Stimulated activated CD4-positive, alpha-beta T cell treated with anti-CD3 and anti-CD28 coated beads, Interleukin-12 subunit alpha, Interleukin-12 subunit beta, amount 100 ng/mL, for 24 hours (primary cell): Measurements from ENCODE around the gene OR5V1.
"Not testable (repeated sequence)": the region's sequence is repeated elsewhere in the genome, so short reads cannot be mapped to it uniquely, and the experiment has no call there.

Source experiments
- DNase-seq, 2 experiments: peaks; one replicate each; pipeline ENCODE4 v3.0.0-alpha.2; 2020; ENCODE audit warnings: low read depth in 2 of 2

Gene OR5V1

DNA sequence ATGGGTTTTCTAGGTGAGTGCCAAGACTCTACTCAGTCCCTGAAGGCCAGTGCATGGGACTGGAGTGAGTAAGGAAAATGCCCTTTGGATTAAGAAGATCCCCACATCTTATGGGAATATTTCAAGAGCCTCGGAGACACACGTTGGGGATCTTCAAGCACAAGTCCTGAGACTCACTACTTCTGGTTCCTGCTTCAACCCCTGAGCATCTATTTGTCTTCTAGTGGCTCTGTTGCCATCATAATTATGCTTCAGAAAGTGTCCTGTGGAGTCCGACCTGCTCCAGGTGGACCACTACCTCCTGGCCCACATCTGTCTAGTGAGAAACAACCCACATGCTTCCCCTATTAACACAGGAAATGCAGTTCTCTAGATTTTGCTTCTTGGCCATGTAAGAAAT is at the start of gene OR5V1:
Gene OR5V1 (minus strand): TSS at position 101 of the 400 bp plus-strand sequence. CDS start 12,670 bp downstream, outside the sequence.
- DNase-seq: no peak

DNA sequence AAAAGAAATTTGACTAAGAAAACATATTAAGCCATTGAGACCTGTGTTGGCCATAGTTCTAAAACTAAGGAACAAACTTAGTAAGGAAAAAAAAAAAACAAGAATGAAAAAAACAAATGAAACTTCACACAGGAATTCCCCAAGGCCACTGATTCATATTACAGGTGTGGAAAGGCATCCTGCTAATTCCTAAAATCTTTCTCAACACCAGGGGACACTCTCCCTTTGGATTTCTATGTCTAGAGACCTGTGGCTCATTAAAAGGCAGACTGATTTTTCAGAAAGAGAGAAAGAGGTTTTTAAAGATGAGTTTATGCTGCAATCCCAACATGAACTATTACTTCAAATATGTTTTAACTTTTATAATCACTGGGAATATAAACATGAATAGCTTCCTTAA is 45.9 kb upstream of the OR5V1 start, which contains the start of gene OR12D1:
Gene OR12D1 (plus strand): TSS at position 341 of the 400 bp plus-strand sequence.
- DNase-seq: no peak

GRCh38 chr6:29403801-29404200 is 35.1 kb upstream of the OR5V1 start:
- DNase-seq: no peak

GRCh38 chr6:29399525-29399924 is 30.9 kb upstream of the OR5V1 start:
- no peak for DNase-seq

DNA sequence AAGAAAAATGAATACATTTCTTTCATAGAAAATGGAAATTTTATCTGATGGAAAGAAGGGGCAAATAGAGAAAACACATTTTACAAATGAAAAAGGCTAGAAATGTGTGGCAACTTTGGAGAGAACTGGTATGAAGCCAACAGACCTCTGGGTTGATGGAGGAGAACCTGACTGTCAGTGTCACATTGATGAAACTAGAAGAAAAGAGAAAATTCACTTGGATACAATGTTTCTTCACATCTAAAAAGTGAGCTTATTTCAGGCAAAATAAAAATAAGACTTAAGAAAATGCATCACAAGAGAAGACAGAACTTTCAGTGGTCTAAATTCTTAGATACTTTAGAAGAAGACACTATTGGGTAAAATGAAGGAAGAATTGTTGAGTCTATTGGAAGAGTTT is 26.7 kb upstream of the OR5V1 start, which contains the start of gene OR12D2:
Gene OR12D2 (plus strand): TSS at position 301 of the 400 bp plus-strand sequence. CDS start 1,069 bp downstream, outside the sequence.
- DNase-seq: no peak

DNA sequence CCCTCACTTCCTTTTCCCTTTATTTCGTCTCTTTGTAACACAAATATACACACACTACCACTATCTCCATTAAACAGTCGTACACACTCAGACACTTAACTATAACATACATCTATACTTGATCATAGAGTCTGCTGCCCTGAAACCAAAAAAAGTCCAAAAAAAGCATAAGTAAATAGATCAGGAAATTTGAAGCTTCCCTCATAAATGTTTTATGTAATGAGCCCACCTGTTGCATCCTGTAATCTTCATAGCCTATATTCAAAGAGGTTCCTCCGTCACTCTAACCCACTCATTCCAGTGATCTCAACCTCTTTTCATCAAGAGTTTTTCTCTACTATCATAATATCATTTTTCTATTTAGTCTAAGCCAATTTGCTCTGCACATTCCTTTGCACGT is 19.9 kb upstream of the OR5V1 start:
- DNase-seq: no peak

- DNase-seq: no peak
Measured at GRCh38 chr6:29376003-29376402, 7.3 kb upstream of the OR5V1 start.

DNA sequence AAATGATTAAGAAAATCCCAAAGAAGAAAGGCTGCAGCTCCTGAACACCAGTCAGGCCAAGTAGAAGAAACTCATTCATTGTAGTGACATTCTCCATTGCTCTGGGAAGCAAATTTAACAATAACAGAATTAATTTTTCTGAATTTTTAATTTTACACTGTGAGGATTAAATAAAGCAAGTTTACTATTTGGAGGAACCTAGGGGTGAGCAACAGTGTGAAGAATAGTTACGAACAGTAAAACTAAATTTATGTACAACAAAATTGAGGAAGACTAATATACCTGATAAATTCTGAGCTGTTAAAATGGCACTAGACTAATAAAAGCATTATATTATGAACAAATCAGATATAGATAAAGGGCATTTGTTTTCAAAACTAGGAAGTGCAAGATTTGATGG is 6.5 kb upstream of the OR5V1 start, which contains the start of gene OR12D3:
Gene OR12D3 (minus strand): TSS at position 101 of the 400 bp plus-strand sequence. CDS start 4 bp downstream, at position 97.
- no peak for DNase-seq

DNA sequence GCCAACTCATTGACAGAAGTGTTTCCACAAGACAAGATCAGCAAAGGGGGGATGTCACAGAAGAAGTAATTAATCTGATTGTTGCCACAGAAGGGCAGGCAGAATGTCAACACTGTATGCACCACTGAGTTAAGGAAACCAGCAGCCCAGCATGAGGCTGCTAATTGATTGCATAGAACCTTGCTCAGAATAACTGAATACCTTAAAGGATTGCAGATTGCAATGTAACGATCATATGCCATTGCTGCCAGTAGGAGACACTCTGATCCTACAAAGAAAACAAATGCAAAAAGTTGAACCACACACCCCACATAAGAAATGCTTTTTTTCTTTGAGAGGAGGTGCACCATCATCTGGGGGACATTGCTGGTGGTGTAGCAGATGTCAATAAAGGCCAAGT is 13.1 kb downstream of the OR5V1 start:
- no peak for DNase-seq

DNA sequence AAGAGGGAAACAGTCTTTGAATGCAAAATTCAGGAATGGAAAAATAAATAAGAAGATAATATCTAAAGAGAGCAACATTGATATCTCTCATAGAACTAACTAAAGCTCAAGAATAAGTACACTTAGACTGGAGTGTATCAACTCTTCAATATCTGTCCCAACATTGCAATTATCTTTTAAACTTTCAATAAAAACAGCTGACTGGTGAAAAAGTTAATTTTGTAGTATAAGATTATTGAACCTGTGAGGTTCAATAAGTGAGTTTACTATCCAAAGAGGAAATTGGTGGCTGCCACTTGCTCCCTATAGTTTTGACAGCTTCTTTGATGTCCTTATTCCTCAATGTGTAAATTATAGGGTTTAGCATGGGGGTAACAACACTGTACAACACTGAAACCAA is 13.7 kb downstream of the OR5V1 start:
- DNase-seq: no peak

DNA sequence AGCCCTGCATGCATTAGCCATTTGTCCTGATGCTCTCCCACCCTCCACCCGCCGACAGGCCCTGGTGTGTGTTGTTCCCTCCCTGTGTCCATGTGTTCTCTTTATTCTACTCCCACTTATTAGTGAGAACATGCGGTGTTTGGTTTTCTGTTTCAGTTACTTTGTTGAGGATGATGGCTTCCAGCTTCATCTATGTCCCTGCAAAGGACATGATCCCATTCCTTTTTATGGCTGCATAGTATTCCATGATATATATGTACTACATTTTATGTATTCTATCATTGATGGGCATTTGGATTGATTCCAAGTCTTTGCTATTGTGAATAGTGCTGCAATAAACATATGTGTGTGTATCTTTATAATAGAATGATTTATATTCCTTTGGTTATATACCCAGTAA is 19.3 kb downstream of the OR5V1 start:
- not testable (repeated sequence) for DNase-seq

DNA sequence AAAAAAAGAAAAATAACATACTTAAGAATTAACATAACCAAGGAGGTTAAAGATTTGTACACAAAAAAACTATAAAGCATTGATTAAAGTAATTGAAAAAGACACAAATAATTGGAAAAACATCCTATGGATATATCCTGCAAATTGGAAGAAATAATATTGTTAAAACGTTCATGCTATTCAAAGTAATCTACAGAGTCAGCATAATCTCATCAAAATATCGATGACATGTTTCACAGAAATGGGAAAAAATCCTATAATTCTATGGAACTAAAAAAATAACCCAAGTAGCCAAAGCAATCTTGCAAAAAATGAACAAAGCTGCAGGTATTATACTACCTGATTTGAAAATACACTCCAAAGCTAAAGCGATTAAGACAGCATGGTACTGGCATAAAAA is 23.3 kb downstream of the OR5V1 start:
- no peak for DNase-seq

DNA sequence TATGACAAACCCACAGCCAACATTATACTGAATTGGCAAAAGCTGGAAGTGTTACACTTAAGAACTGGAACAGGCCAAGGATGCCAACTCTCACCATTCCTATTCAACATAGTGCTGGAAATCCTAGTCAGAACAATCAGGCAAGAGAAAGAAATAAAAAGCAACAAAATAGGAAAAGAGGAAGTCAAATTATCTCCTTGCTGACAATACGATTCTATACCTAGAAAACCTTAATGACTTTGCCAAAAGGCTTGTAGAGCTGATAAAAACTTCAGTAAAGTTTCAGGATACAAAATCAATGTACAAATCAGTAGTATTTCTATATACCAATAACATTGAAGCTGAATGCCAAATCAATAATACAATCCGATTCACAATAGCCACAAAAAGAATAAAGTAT is 32.4 kb downstream of the OR5V1 start:
- DNase-seq: no peak

- no peak for DNase-seq
Measured at GRCh38 chr6:29332676-29333075, 36.0 kb downstream of the OR5V1 start.

GRCh38 chr6:29325777-29326176 is 42.9 kb downstream of the OR5V1 start:
- DNase-seq: no peak

- DNase-seq: not testable (repeated sequence)
Measured at GRCh38 chr6:29323332-29323731, 45.3 kb downstream of the OR5V1 start.

- DNase-seq: no peak
Measured at GRCh38 chr6:29319931-29320330, 48.7 kb downstream of the OR5V1 start.
